DOHH2 (cell line): Measurements from ENCODE around the gene RAMP3.

ENCODE experiments used
- H3F3A ChIP-seq: fragments of 200-600 bp; sonication (generic), shearing (Covaris generic); 2 replicates; pipeline ENCODE4 v1.6.0; 2016; ENCODE audit warnings: antibody characterized with exemption, mild to moderate bottlenecking; ENCODE audit not compliant: control insufficient read depth, insufficient read depth
- H3K27ac ChIP-seq: fragments of 200-600 bp; sonication (generic); 2 replicates; pipeline ENCODE4 v1.5.1; 2014; ENCODE audit warnings: low read depth, mild to moderate bottlenecking, low read length, moderate library complexity
- H3K27me3 ChIP-seq: fragments of 200-600 bp; sonication (generic); 2 replicates; pipeline ENCODE4 v1.6.1; 2014; ENCODE audit warnings: mild to moderate bottlenecking, low read length, mixed read lengths; ENCODE audit not compliant: control insufficient read depth
- H3K36me3 ChIP-seq: fragments of 200-600 bp; sonication (generic); 2 replicates; pipeline ENCODE4 v1.6.1; 2014; ENCODE audit warnings: mild to moderate bottlenecking, low read length, moderate library complexity, mixed read lengths; ENCODE audit not compliant: control insufficient read depth
- H3K4me1 ChIP-seq: fragments of 200-600 bp; sonication (generic); 2 replicates; pipeline ENCODE4 v1.6.1; 2014; ENCODE audit warnings: mild to moderate bottlenecking, low read length, mixed read lengths; ENCODE audit not compliant: control insufficient read depth
- H3K4me2 ChIP-seq: fragments of 200-600 bp; sonication (generic); 2 replicates; pipeline ENCODE4 v1.6.0; 2014; ENCODE audit warnings: mild to moderate bottlenecking, low read length, moderate library complexity
- H3K4me3 ChIP-seq: fragments of 200-600 bp; sonication (generic); 2 replicates; pipeline ENCODE4 v1.5.1; 2014; ENCODE audit warnings: mild to moderate bottlenecking, low read length, mixed read lengths
- H3K79me2 ChIP-seq: fragments of 200-600 bp; sonication (generic); 2 replicates; pipeline ENCODE4 v1.6.1; 2014; ENCODE audit warnings: mild to moderate bottlenecking, low read length, mixed read lengths; ENCODE audit not compliant: control insufficient read depth
- H3K9me2 ChIP-seq: fragments of 200-600 bp; sonication (generic); replicated peaks from 2 replicates; pipeline ENCODE4 v1.6.1; 2014; ENCODE audit warnings: mild to moderate bottlenecking, low read length, mixed read lengths; ENCODE audit not compliant: control insufficient read depth
- H3K9me3 ChIP-seq: fragments of 200-600 bp; sonication (generic); 2 replicates; pipeline ENCODE4 v1.6.1; 2014; ENCODE audit warnings: antibody characterized with exemption, low read length, mixed read lengths; ENCODE audit not compliant: control insufficient read depth, insufficient read depth
- H4K20me1 ChIP-seq: fragments of 200-600 bp; sonication (generic); 2 replicates; pipeline ENCODE4 v1.6.0; 2014; ENCODE audit warnings: low read depth, mild to moderate bottlenecking, antibody characterized with exemption, low read length, moderate library complexity; ENCODE audit not compliant: control insufficient read depth, insufficient read depth
- EZH2phosphoT487 ChIP-seq: fragments of 200-600 bp; sonication (generic); IDR thresholded peaks from 2 replicates; pipeline ENCODE4 v1.6.1; 2017; ENCODE audit warnings: borderline replicate concordance, mild to moderate bottlenecking, antibody characterized with exemption, low read length, moderate library complexity, mixed read lengths
- TF ChIP-seq, protein P1 (sequence below): fragments of 200-600 bp; sonication (generic); IDR thresholded peaks from one replicate; pipeline ENCODE4 v1.5.1; 2014; ENCODE audit warnings: antibody characterized with exemption, mild to moderate bottlenecking, low read depth, low read length; ENCODE audit not compliant: poor library complexity, severe bottlenecking

Gene RAMP3

DNA sequence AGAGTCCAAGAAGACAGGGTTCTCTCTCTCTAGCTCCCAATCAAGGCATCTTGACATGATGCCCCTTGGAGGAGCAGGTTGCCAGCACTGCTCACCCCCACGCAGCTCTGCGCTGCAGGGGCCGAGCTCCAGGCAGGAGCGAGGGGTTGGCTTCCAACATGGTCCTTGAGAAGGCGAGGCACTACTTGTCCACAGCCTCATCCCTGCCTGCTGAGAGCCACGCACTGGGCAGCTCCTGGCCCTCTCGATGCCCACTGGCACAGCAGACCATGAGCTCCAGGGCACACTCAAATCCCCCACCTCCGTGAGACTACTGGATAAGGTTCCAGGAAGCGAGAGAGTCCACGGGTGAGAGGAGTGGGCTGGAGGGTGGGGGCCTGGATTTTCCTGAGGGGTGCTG lies 31.1 kb downstream of the RAMP3 start:
- no peak overlapping the region for H3K4me3 ChIP-seq
- H3K36me3 ChIP-seq: no peaks in the 10 kb centered on the region
- H4K20me1 ChIP-seq: no peaks in the 10 kb centered on the region
- no peak overlapping the region for H3K4me2 ChIP-seq
- no peaks in the 10 kb centered on the region for H3K9me2 ChIP-seq
- no peaks in the 10 kb centered on the region for H3K4me1 ChIP-seq
- no peak overlapping the region for H3K27ac ChIP-seq
- no peaks in the 10 kb centered on the region for H3K79me2 ChIP-seq
- peaks cover 23% of the 10 kb centered on the region for H3K27me3 ChIP-seq
- H3K9me3 ChIP-seq: no peaks in the 10 kb centered on the region
- no peaks in the 10 kb centered on the region for H3F3A ChIP-seq
- TF ChIP-seq, protein P1, sequence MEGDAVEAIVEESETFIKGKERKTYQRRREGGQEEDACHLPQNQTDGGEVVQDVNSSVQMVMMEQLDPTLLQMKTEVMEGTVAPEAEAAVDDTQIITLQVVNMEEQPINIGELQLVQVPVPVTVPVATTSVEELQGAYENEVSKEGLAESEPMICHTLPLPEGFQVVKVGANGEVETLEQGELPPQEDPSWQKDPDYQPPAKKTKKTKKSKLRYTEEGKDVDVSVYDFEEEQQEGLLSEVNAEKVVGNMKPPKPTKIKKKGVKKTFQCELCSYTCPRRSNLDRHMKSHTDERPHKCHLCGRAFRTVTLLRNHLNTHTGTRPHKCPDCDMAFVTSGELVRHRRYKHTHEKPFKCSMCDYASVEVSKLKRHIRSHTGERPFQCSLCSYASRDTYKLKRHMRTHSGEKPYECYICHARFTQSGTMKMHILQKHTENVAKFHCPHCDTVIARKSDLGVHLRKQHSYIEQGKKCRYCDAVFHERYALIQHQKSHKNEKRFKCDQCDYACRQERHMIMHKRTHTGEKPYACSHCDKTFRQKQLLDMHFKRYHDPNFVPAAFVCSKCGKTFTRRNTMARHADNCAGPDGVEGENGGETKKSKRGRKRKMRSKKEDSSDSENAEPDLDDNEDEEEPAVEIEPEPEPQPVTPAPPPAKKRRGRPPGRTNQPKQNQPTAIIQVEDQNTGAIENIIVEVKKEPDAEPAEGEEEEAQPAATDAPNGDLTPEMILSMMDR: no peak
- no peak for TF ChIP-seq EZH2phosphoT487

DNA sequence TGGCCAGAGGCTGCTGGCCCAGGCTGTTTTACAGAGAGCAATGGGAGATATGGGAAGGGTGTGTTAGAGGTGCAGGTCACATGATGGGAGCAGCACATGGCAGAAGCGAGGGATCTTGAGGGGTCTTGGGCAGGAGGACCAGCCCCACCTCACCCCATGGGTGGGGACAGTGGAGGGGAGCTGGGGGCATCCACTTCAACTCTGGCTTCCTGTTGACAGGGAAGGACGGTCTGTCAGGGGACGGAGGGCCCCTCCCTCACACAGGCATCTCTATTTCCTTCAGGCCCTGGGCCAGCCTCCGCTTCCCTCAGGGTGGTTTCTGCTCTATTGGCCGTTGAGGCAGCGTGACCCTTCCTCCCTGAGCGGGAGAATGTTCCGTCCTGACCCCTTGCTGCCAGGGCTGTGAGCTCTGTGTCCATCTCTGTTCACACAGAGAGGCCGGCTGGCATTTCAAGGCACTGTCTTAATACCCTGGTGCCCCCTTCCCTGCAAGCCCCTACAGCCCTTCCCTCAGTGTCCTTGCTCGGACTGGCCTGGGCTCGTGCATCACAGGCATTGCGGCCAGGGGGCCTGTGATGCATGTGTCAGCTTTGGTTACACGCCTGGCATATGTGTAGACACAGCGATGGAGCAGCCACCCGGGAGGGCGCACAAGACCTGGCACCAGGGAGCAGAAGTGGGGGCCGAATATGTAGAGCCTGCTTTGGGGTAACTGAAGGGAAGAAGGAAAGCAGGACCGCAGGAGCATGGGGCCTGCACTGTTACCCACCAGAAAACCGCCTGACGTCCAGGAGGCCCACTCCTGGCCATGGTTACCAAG lies 31.8 kb downstream of the RAMP3 start:
- Histone ChIP-seq H3K36me3 (no peaks in the 10 kb centered on the region), H3K4me1 (no peaks in the 10 kb centered on the region), H3K27me3 (peaks cover 23% of the 10 kb centered on the region), H3K4me2 (no peak overlapping the region), H3K27ac (no peak overlapping the region), H3F3A (no peaks in the 10 kb centered on the region), H4K20me1 (no peaks in the 10 kb centered on the region), H3K9me3 (no peaks in the 10 kb centered on the region), H3K79me2 (no peaks in the 10 kb centered on the region), H3K9me2 (no peaks in the 10 kb centered on the region), H3K4me3 (no peak overlapping the region)
- TF ChIP-seq, protein P1: no peak
- TF ChIP-seq EZH2phosphoT487: no peak

DNA sequence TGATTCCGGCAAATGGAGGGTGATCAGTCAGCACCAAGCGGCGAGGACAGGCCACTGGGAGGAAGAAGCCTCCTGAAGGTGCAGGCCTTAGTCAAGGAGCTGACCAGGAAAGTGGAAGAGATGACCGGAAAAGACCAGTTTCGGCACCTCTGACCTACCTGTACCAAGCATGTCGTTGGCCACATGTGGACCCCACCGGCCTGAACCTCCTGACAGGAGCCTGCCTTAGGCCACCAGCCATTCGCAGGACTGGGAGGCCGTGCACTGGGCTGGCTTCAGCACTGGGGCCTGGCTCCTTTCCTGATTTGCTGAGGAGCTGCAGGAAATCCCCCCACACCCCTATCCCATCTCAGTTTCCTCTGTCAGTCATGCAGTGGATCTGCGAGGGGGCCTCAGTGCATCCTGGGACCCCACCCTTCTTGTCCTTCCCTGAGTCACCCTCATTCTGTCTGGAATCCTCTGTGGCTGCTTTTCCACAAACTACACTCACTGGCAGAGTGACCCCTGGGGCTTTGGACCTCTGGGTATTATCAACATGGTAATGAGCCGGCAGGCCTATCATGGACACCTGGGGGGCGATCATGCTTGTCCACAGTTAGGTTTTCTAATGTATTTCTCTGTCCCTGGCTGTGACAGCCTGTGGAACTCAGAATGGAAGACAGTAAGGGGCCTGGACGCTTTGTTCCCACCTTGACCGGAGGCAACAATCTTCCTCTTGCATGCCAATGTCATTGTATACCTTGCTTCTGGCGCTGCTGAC lies 33.0 kb downstream of the RAMP3 start:
- Histone ChIP-seq H3K27ac (no peak overlapping the region), H3K4me3 (no peak overlapping the region), H3K79me2 (no peaks in the 10 kb centered on the region), H3F3A (no peaks in the 10 kb centered on the region), H3K9me2 (no peaks in the 10 kb centered on the region), H3K36me3 (no peaks in the 10 kb centered on the region), H3K4me1 (no peaks in the 10 kb centered on the region), H4K20me1 (no peaks in the 10 kb centered on the region), H3K27me3 (peaks cover 30% of the 10 kb centered on the region), H3K9me3 (no peaks in the 10 kb centered on the region), H3K4me2 (no peak overlapping the region)
- TF ChIP-seq, protein P1: no peak
- no peak for TF ChIP-seq EZH2phosphoT487
